ENCODE measurements around the gene COL16A1. TPM values are rescaled to one million over a fixed set of nuclear protein-coding genes. Genes with fewer than 3 reads are reported as not detected.

Gene COL16A1
- total RNA-seq, 1 experiment from 2014 or later: 6.2 TPM

DNA sequence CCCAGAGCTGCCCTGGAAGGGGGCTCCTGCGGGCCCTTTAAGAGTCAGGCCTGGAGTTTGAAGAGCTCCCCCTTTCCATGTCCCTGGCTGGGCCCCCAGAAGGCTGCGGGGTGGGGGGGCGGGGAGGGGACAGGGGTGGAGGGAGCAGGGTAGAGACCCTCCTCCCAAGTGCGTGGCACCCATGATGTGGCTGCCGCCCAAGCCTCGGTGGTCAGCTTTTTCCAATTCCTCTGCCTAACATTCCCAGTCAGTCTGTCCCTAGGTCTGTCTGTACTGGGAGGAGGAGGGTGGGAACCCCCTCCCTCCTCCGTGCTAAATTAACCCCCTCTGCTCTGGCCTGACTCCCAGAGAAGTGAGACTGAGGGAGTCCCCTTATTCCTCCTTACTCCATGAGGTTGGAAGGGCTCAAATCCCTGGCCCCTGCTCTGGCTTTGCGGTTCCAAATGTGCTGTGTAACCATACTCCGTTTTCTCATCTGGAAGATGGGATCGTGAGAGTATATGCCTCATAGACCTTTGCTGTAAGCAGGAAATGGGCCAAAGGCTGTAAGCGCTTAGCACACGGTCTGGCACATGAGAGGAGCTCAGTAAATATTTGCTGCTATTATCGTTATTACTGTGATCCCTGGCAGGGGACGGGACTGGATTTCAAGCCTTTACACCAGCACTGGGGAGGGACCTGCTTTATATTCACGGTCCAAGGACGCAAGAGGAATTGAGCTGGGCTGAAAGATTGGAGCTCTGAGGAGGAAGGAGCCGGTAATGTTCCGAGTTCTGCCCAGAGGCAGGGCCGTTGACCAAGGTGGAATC is 658 bp upstream of the COL16A1 start:
- Histone ChIP-seq H3K9ac (ENCODE audit: extremely low read depth, insufficient read length, low read length) (no peak overlapping the region), H3K14ac (ENCODE audit: insufficient read depth, low read length) (peak overlapping the region; percentile 34; the same call in 1 of the 2 replicates), H3K23me2 (ENCODE audit: insufficient read length, low read depth, low read length, poor library complexity, severe bottlenecking) (peaks cover 3% of the 10 kb centered on the region), H3K23ac (ENCODE audit: insufficient read length, low read depth, low read length) (no peak overlapping the region), H2AFZ (ENCODE audit: low read length) (no peak overlapping the region), H4K5ac (ENCODE audit: insufficient read length, low read depth, low read length) (no peak overlapping the region), H3T11ph (ENCODE audit: low read length) (no peak overlapping the region), H3K27me3 (ENCODE audit: insufficient read depth, low read length) (no peaks in the 10 kb centered on the region; the same call in 1 of the 2 replicates), H4K8ac (replicated peaks; ENCODE audit: insufficient read length, low read depth, low read length) (no peak overlapping the region), H3K4ac (ENCODE audit: low read depth, low read length) (no peak overlapping the region), H2BK120ac (ENCODE audit: low read depth, low read length, poor library complexity, severe bottlenecking) (no peak overlapping the region), H2BK12ac (ENCODE audit: insufficient read length, low read depth, low read length) (peak overlapping the region; percentile 10), H4K20me1 (ENCODE audit: control insufficient read depth, insufficient read depth, insufficient read length) (no peaks in the 10 kb centered on the region), H4K91ac (ENCODE audit: insufficient read length, low read depth, low read length) (no peak overlapping the region), H2BK15ac (ENCODE audit: low read depth, low read length) (no peak overlapping the region), H3K27ac (ENCODE audit: insufficient read length, low read depth, low read length) (no peak overlapping the region), H3K79me1 (ENCODE audit: insufficient read depth, low read depth, low read length, poor library complexity, severe bottlenecking) (no peaks in the 10 kb centered on the region), H2BK5ac (ENCODE audit: insufficient read length, low read length) (no peak overlapping the region), H3K56ac (ENCODE audit: insufficient read length, low read depth, low read length) (no peak overlapping the region), H2AK5ac (ENCODE audit: insufficient read length, low read length) (no peak overlapping the region), H3K4me1 (ENCODE audit: insufficient read depth, low read length) (peaks cover 9% of the 10 kb centered on the region; the same call in 1 of the 2 replicates), H3K79me2 (ENCODE audit: insufficient read depth, low read length) (no peaks in the 10 kb centered on the region), H3K18ac (ENCODE audit: insufficient read length, low read depth, low read length) (peak overlapping the region; percentile 10), H3K9me3 (ENCODE audit: control insufficient read depth, low read depth, low read length) (no peaks in the 10 kb centered on the region), H2BK20ac (ENCODE audit: low read depth, low read length, poor library complexity, severe bottlenecking) (no peak overlapping the region), H3K4me2 (ENCODE audit: insufficient read depth, insufficient read length, low read length) (peak overlapping the region; percentile 69)
- DNase-seq: no peak
- Mint-ChIP-seq H3K4me3 (peak overlapping the region; percentile 57 to 76), H3K36me3 (ENCODE audit: insufficient read depth in 1 of 3, low read depth in 3 of 3) (no peaks in the 10 kb centered on the region), H3K27ac (peak overlapping the region; percentile 35 to 85 (median 42); a peak in 3 of 7 replicates), H3K4me1 (peaks cover 46 to 52% of the 10 kb centered on the region in 2 experiments), H3K9me3 (no peaks in the 10 kb centered on the region), H3K27me3 (ENCODE audit: low read depth) (peaks cover 14% of the 10 kb centered on the region)
- TF ChIP-seq, protein P1, sequence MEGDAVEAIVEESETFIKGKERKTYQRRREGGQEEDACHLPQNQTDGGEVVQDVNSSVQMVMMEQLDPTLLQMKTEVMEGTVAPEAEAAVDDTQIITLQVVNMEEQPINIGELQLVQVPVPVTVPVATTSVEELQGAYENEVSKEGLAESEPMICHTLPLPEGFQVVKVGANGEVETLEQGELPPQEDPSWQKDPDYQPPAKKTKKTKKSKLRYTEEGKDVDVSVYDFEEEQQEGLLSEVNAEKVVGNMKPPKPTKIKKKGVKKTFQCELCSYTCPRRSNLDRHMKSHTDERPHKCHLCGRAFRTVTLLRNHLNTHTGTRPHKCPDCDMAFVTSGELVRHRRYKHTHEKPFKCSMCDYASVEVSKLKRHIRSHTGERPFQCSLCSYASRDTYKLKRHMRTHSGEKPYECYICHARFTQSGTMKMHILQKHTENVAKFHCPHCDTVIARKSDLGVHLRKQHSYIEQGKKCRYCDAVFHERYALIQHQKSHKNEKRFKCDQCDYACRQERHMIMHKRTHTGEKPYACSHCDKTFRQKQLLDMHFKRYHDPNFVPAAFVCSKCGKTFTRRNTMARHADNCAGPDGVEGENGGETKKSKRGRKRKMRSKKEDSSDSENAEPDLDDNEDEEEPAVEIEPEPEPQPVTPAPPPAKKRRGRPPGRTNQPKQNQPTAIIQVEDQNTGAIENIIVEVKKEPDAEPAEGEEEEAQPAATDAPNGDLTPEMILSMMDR (conservative IDR thresholded peaks at IDR 0.05): no peak
- WGBS (ENCODE audit: extremely low coverage, insufficient read length, low lambda C conversion rate): no CpG with 5 or more reads among the region's 19 CpGs

Data from H9 (cell line).